Measurements from ENCODE around the gene SMAD6.

Gene SMAD6

GRCh38 chr15:66803749-66804148 lies 101.7 kb downstream of the SMAD6 start:
- no peak for DNase-seq (ENCODE audit: low read depth)
- no peak overlapping the region for H3K4me3 ChIP-seq (ENCODE audit: low read length)
- TF ChIP-seq CTCF (IDR thresholded peaks at IDR 0.05; ENCODE audit: insufficient read depth, low read depth, low read length, missing control alignments): no peak

GRCh38 chr15:66805202-66805885 lies 103.3 kb downstream of the SMAD6 start:
- no peak overlapping the region for H3K4me3 ChIP-seq (ENCODE audit: low read length)
- DNase-seq (ENCODE audit: low read depth): no peak
- TF ChIP-seq CTCF (IDR thresholded peaks at IDR 0.05; ENCODE audit: insufficient read depth, low read depth, low read length, missing control alignments): no peak

- DNase-seq (ENCODE audit: low read depth): no peak
- no peak for TF ChIP-seq CTCF (IDR thresholded peaks at IDR 0.05; ENCODE audit: insufficient read depth, low read depth, low read length, missing control alignments)
- H3K4me3 ChIP-seq (ENCODE audit: low read length): no peak overlapping the region
These were observed 106.3 kb downstream of the SMAD6 start for GRCh38 chr15:66808181-66808824.

GRCh38 chr15:66809664-66810063 lies 107.6 kb downstream of the SMAD6 start:
- no peak overlapping the region for H3K4me3 ChIP-seq (ENCODE audit: low read length)
- no peak for DNase-seq (ENCODE audit: low read depth)
- no peak for TF ChIP-seq CTCF (IDR thresholded peaks at IDR 0.05; ENCODE audit: insufficient read depth, low read depth, low read length, missing control alignments)

GRCh38 chr15:66815318-66815717 lies 113.3 kb downstream of the SMAD6 start:
- DNase-seq (ENCODE audit: low read depth): peak; percentile 81
- TF ChIP-seq CTCF (IDR thresholded peaks at IDR 0.05; ENCODE audit: insufficient read depth, low read depth, low read length, missing control alignments): no peak
- H3K4me3 ChIP-seq (ENCODE audit: low read length): no peak overlapping the region

- TF ChIP-seq CTCF (IDR thresholded peaks at IDR 0.05; ENCODE audit: insufficient read depth, low read depth, low read length, missing control alignments): no peak
These were observed 114.2 kb downstream of the SMAD6 start for GRCh38 chr15:66816201-66816600.

GRCh38 chr15:66819084-66819483 lies 117.0 kb downstream of the SMAD6 start:
- H3K4me3 ChIP-seq (ENCODE audit: low read length): no peak overlapping the region
- no peak for TF ChIP-seq CTCF (IDR thresholded peaks at IDR 0.05; ENCODE audit: insufficient read depth, low read depth, low read length, missing control alignments)
- DNase-seq (ENCODE audit: low read depth): no peak

More at GRCh38 chr15:66816201-66816600, 114.2 kb downstream of the SMAD6 start:
- DNase-seq (ENCODE audit: low read depth): no peak
- no peak overlapping the region for H3K4me3 ChIP-seq (ENCODE audit: low read length)
